Pons (tissue), 1 donor: ENCODE results near the gene ACOXL.

Source experiments
- DNase-seq: peaks from one replicate; pipeline ENCODE4 v3.0.0-alpha.2; 2016; ENCODE audit warnings: low spot score

Gene ACOXL

DNA sequence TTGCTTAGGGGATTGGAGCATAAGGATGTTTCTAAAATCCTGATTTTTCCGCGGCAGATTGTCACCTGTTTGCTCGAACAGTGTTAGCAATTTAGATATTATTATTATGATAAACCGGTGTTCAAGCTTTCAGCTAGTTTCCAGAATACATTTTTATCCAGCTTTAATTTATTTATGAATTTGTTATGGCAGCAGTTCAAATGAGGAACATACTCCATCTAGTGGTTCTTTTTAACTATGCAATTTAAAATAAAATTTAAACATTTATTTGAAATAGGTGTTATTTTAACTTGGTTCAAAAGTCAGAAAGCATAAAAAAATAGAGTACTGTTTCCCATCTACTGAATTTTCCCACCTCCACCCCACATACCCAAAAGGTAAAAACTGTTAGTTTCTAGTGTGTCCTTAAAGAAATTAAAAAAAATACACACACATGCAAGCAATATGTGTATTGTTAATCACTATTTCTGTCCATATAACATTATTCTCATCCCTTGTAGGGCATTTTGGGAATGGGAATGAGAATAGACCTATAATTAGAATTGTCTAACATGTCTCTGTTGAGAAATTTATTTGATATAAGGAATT, 23.2 kb downstream of the ACOXL start:
- no peak for DNase-seq

DNA sequence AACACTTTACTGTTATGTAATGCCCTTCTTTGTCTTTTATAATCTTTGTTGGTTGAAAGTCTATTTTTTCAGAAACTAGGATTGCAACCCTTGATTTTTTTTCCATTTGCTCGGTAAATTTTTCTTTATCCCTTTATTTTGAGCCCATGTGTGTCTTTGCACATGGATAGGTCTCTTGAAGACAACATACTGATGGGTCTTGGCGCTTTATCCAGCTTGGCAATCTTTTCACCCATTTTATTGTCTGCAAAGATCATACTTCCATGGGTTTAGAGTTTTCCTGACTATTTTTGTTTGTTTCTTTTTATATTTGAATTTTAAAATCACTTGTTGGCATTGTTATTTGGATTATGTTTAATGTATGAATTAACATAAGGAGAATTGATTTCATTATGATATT, 27.0 kb downstream of the ACOXL start:
- DNase-seq = no peak

DNA sequence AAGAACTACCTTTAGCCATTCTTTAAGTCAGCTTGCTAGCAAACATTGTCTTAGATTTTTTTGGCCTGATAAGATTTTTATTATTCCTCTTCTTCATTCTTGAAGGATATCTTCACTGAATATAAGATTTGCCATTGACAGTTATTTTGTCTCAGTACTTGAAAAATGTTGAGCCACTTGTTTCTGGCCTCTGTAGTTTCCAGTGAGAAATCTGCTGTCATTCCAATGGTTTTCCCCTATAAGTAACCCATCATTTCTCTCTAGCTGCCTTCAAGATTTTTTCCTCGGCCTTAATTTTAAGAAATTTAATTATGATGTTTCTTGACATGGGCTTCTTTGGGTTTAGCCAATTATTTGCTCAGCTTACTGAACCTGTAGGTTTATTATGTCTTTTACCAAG, 32.6 kb downstream of the ACOXL start:
- DNase-seq = no peak

DNA sequence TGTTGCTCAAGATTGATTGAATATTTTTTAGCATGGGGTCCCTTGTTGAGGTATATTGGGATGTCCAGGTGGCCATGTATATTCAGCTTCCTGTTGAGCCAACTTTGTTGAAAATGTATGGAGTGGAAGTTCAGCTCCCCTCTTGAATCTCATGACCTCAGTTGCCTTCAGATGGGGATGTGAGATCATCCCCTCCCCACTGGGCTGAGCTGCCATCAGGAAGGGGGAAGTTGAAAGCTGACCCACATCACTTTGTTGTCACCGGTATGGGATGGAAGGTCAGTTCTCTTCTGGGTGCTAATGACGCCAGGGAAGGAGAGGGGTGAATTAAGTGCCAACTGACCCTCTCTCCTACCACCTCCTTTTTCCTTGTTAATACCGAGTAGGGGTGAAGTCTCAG, 33.9 kb downstream of the ACOXL start:
- no peak for DNase-seq

DNA sequence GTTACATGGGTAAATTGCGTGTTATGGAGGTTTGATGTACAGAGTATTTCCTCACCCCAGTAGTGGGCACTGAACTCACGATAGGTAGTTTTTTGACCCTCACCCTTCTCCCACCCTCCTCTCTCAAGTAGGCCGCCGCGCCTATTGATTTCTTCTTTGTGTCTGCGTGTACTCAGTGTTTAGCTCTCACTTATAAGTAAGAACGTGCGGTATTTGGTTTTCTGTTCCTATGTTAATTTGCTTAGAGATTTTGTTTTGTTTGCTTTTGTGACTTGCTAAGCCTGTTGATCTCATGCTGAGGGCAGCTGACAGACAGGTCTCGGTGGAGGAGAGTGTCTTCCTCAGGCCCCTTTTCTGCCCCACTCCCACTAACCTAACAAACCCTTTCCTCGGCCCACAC, 36.2 kb downstream of the ACOXL start:
- DNase-seq = no peak

DNA sequence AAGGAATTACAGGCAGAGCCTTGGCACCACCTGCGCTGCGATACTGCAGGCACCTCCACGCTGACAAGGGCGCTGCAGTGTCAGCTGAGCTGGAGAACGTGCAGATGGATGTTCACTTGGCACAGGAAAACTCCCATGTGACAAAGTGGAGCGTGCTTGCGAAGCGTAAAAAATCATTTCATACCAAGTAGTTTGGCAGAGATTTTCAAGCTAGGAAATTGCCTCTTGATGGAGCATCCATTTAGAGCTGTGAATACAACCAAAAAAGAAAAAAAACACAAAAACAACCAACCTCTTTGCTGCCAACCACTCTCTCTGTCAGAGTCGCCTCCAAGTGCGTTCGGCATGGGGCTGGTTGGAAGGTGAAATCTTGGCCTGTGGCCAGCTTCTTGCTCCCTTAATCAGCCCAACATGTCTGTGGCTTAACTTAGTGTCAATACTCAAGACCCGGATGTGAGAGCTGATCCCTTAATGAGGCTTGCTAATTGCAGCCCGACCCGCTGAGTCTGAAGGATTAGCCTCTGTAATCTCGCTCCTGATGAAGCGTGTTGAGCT, 38.1 kb downstream of the ACOXL start:
- DNase-seq = no peak

DNA sequence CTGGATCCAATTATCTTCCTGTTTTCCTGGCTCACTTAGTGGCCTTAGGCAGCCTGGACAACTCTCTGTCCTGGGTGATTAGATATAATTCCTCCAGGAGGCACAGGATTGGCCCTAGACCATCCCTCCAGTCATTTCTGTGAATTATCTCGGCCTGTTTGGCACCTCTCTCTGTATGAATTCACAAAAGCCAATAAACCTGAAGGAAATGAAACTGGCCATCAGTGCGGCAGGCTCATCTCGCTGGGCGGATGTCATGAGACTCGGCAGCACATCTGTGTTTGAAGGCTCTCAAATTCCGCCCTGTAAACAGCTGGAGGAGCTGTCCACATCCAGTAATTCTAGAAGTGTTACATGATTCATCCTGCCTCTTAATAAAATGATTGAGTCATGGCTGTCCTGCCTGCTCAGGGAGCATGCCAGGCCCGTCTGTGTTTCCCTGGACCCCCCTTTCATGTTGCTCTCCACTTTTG, 38.6 kb downstream of the ACOXL start:
- DNase-seq = no peak

DNA sequence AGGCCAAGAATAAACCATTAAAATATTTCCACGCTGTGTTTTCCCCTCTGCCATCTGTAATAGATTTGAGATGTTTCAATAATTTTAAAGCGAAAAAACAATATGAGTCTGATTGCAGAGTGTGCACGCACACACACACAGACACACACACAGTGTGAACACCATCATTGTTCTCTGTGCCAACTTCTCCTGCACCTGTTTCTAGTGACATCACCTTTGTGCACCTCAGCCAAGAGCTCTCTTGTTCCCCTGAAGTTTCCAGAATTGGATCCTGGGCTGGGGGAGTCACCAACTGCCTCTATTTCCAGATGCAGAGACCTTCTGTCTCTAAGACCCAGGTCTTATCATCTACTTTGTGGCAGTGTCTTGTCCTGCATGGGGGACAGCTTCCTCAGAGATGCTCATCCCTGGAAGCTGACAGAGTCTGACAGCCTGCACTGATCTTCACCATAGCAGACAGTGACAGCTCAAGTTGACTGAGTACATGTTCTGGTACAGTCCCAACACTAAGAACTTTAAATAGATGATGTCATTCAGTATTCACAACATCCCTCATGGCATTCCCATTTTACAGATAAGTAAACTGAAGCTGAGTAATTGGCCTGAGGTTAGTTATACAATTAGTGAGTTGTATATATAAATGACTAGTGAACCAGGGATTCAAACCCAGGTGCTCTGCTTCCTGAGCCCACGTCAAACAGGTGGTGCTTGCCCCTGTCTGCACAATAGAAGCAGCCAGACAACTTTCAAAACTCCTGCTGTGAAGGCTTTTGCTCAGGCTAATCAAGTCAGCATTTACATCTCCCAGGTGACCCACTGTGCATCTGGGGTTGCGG, 39.4 kb downstream of the ACOXL start:
- no peak for DNase-seq

DNA sequence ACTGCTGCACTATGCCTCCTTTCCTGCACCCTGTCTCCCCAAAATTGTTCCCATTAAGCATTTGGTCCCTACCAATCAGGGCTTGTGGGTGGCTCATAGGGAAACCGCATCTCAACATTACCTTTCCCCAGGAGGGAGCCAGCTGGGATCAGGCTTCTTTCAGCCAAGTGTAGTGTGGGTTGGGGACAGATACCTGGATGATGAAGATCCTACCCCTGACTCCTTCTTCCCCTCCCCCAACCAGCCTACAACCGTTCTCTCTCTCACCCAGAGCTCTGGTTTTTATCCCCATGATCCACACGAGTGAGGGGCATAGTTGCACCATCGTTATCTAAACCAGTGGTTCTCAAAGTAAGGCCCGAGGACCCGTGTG, 40.0 kb downstream of the ACOXL start:
- DNase-seq = no peak

DNA sequence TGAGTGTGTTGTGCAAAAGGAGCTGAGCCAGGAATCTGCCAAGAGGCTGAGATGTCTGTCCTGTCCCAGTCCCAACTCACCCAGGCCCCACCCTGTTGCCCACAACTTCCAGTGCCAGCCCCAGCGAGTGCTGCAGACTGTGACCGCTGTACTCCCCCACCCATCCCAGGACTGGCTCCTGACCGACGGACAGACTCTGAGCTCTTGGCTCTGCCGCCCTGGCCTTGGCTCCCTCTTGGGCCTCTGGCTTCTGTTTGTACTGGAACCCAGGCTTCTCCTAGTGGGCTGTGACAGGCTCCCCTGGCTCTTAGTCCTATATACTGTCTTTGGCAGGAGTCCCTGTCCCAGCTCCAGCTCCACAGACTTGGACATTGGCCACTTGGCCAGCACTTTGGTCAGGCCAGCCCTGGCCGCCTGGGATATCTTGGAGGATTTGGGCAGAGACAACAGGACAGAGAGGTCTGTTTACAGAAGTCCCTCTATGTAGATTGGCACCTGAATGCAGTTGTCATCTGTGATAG, 41.1 kb downstream of the ACOXL start:
- peak; percentile 12 for DNase-seq

DNA sequence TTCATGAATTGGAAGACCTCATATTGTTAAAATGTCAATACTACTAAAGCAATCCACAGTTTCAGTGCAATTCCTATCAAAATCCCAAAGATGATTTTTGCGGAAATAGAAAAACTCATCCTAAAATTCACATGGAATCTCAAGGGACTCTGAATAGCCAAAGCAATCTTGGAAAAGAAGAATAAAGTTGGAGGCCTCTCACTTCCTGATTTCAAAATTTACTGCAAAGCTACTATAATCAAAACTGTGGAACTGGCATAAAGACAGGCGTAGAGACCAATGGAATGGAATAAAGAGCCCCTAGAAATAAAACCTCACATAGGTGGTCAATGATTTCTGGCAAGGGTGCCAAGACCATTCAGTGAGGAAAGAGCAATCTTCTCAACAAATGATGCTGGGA, 42.3 kb downstream of the ACOXL start:
- DNase-seq = no peak

DNA sequence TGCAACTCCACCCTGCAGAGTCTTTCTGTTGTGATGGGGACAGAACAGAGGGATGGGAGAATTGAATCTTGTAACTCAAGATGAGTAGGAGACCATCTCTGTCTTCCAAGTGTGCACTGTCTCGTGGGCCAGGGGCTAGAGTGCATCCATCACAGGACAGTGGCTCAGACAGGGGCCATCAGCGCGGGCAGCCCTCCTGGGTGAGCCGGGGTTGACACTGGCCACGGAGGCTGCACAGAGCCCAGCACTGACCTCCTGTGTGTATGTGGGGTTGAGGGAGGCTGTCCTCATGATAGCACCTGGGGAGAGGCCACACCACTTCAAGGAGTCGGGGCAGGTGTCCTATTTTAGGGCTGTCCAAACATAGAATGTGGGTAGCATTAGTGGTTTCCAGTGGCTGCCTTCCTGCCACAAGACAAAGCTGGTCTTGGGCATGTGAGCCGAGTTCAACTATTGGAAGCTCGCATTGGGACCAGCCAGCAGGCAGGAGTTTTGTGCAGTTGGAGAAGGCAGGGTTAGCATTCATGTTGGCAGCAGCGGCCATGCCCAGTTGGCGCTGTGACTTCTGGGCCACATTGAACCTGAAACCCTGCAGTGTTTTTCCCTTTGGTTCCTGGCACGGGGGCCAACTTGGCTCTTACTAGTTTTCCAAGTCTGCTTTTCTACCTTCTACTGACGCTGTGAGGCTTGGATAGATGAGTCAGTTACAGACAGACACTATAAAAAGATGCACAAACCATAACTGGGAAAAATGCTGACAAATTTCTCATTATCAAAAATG, 45.3 kb downstream of the ACOXL start:
- DNase-seq = peak; percentile 30

DNA sequence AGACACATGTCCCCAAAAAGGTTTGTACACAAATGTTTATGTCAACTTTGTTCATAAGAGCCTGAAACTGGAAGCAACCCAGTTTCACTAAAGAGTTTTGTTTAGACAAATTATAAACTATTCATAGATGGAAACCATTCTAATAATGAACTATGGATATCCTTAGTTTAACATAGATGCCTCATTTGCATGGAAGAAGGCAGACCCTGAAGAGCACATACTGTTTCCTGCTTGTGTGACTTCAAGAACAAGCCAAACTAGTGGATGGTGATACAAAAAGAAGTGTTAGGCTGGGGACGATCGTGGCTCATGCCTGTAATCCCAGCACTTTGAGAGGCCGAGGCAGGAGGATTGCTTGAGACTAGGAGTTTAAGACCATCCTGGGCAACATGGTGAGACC, 48.1 kb downstream of the ACOXL start:
- no peak for DNase-seq

DNA sequence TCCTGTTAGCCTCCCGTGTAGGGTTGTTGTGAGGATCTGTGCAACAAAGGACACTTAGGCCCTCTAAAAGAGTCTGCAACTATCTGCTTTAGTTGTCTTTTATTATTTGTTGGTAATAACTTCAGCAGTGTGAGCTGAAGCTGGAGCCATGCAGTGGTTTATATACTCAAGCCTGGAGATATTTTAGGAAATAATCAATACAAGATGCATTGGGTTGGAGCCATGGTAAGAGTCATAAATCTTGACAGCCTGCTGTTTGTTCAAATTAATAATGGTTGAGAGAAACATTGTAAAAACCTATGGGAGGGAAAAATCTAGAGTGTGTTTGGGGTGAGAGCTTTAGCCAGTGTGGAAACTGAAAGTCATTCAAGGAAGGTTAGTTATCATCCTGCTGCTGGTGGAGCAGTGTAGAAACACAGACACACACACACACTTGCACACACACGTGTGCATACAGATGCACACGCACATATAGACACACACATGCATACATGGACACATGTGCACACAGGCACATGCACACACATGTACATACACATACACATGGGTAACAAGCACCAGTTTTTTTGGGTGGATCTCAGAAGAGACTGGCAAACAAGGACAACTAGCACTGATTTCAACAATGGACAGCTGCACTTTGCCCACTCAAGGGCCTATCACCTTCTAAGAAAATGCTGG, 51.0 kb downstream of the ACOXL start:
- no peak for DNase-seq

DNA sequence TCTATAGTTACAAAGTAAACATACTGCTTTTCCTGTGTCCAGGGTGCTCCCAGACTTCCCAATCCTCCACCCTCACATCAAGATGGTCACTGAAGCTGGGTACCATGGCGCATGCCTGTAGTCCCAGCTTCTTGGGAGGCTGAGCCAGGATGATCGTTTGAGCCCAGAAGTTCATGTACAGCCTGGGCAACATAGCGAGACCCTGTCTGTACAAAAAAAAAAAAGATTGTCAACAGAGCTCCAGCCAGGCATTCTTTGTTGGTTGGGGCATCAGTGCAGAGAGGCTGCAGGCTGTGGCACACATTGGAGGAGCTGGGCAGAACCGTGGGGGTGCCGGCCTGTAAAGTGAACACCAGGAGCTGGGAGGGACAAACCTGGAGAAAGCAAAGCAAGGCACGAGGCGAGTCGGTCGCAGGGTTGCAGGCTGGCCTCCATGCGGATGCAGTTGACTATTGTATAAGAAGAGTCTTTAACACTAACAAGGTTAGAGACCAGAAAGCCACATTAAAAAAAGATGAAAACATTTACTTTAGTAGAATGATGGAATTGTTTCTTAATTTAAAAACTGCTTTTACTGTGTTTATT, 51.8 kb downstream of the ACOXL start:
- no peak for DNase-seq

DNA sequence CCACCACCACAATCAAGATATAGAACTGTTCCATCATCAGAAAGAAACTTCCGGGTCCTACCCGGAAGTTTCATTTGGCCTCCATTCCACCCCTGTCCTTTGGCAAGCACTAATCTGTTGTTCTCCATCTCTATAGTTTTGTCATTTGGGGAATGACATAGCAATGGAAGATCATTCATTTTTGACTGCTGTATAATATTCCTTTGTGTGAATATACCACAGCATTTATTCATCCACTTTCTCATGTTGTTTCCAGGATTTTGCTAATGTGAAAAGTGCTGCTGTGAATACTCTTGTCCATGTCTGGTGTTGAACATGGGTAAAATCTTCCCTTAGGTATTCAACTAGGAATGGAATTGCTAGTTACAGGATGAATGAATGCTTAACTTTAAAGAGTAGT, 53.1 kb downstream of the ACOXL start:
- no peak for DNase-seq

DNA sequence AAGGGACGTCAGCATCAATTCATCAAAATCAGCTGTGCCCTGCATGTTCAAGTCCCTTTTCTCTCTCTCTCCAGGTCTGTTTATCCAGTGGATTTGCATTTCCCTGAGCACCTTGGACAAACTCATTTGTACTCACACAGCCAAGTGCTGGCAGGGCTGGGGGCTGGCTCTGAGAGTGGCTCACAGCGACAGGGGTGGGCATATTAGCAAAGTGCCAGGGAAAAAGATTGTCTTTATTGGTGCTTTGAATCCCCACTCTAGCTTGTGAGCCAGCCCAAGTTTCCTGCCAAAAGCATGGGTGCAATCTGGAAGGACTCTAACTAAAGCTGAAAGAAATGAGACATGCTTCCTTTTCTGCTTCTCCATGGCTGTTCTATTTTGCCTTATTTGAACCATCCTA, 56.6 kb downstream of the ACOXL start:
- no peak for DNase-seq

DNA sequence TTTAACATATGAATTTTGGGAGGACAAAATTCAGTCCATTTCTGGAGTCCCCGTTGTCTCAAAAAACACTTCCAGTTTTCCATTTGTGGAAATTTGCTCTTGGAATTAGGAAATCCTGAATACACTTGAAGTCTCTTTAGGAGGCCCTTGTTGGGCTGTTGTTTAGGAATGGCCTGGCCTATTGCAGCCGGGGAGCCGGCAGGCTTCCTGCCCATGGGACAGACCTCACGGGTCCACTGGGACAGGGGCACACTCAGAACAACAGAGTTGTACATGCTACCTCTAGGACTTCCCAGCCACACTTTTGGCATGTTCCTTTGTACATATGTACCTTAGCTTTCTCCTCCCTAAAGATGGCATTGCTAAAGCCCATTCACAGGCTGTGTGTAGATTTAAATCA, 57.3 kb downstream of the ACOXL start:
- DNase-seq = no peak

DNA sequence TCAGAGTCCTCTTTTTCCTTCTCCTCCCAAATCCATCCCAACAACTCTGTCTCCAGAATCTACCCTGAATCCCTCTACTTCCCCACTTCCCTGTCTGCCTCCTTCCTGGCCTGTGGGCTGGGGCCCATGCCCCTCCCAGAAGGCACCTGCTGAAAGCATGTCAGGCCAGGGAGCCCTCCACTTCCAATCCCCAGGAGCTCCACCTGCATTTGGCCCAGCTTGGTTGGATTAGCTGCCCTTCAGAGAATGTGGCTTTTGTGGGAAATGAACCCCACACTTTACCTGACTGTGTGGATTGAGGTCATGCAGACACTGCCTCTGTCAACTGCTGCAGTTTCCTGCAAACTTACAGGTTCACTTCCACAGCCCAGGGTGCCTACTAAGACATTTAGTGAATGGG, 58.5 kb downstream of the ACOXL start:
- DNase-seq = no peak

DNA sequence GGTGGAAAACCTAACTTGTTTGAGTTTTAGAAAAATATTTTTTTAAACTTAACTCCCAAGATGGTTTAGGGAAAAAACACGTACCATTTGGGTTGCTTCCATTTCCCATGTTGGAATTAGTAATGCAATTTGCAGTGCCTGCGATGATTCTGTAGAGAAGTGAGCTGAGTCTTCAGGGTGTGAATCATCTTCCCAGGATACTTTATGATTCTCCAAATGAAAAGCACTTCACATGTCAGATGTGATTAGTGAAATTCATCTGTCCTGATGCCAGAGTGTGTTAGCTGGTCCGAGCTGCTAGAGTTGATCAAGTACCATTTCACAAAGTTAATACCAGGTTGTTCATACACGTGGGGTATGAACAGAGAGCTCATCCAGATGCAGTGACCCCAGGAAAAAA, 59.1 kb downstream of the ACOXL start:
- DNase-seq = no peak

DNA sequence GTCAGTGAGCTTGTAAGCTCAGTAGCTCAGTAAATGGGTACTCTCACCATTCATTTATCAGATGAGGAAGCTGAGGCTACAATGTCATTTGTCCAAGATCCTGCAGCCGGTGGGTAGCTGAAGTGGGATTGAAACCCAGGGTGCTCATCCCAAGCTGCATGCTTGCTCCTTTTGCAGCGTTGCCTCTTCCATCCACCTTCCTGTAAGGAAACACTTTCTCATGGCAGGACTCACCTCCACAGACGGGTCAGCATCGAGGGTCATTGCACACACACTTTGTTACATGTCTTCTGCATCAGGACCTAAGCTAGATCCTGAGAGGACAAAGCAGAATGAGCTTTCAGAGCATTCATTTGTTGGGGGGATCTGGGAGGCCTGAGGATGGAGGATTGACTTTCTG, 60.7 kb downstream of the ACOXL start:
- DNase-seq = no peak

DNA sequence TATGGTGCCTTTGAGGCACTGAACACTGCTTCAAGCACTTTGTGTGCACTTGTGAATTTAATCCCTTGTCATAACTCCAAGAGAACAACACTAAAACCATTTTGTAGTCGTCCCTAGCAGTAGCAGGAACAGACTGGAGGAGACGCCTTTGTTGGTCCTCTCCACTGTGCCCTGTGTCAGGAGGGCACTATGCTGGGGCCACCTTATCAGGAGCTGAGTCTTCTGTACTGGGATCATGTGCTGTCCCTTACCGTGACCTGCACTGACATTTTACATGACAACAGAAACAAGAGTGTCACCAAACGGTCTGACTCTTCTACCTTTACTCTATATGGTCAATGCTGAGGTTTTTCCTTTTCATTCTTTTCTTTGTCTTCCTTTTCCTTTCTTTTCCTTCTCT, 62.0 kb downstream of the ACOXL start:
- DNase-seq = no peak
